Stimulated activated CD8-positive, alpha-beta memory T cell treated with anti-CD3 and anti-CD28 coated beads, Interleukin-12 subunit alpha, Interleukin-12 subunit beta, amount 100 ng/mL, for 24 hours (primary cell): ENCODE measurements around the gene TMEM187.

ENCODE experiments used
- DNase-seq: peaks from one replicate; pipeline ENCODE4 v3.0.0-alpha.2; 2020; ENCODE audit errors: extremely low read depth

TMEM187 gene

GRCh38 chrX:153934762-153935325 lies 37.7 kb upstream of the TMEM187 start, which contains the start of gene NAA10:
Gene NAA10 (minus strand): TSS chrX:153935037. CDS start chrX:153934904, 133 bp downstream.
- DNase-seq: no peak

- no peak for DNase-seq
Observed at GRCh38 chrX:153935326-153935851, 37.2 kb upstream of the TMEM187 start.

GRCh38 chrX:153937056-153937455 lies 35.5 kb upstream of the TMEM187 start:
- DNase-seq: no peak

- DNase-seq: no peak
Observed at GRCh38 chrX:153938226-153938786, 34.2 kb upstream of the TMEM187 start.

GRCh38 chrX:153939573-153939972 lies 33.0 kb upstream of the TMEM187 start:
- no peak for DNase-seq

- no peak for DNase-seq
Observed at GRCh38 chrX:153941336-153942252, 31.0 kb upstream of the TMEM187 start.

- no peak for DNase-seq
Observed at GRCh38 chrX:153944140-153944799, 28.3 kb upstream of the TMEM187 start, which contains the start of gene RENBP. Gene RENBP (minus strand): TSS chrX:153944643. CDS start chrX:153944610, 33 bp downstream.

- DNase-seq: no peak
Observed at GRCh38 chrX:153944800-153945150, 27.8 kb upstream of the TMEM187 start.

- DNase-seq: no peak
Observed at GRCh38 chrX:153945956-153946943, 26.3 kb upstream of the TMEM187 start.

GRCh38 chrX:153947009-153947769 lies 25.4 kb upstream of the TMEM187 start:
- DNase-seq: no peak

GRCh38 chrX:153948002-153948466 lies 24.5 kb upstream of the TMEM187 start:
- DNase-seq: no peak

GRCh38 chrX:153948847-153949805 lies 23.4 kb upstream of the TMEM187 start:
- DNase-seq: no peak

- DNase-seq: no peak
Observed at GRCh38 chrX:153950127-153950526, 22.4 kb upstream of the TMEM187 start.

GRCh38 chrX:153951683-153952372 lies 20.7 kb upstream of the TMEM187 start:
- no peak for DNase-seq

- DNase-seq: no peak
Observed at GRCh38 chrX:153952373-153953026, 20.1 kb upstream of the TMEM187 start.

GRCh38 chrX:153953342-153953830 lies 19.2 kb upstream of the TMEM187 start:
- DNase-seq: no peak

- no peak for DNase-seq
Observed at GRCh38 chrX:153953892-153954557, 18.5 kb upstream of the TMEM187 start.
